HEK293 (cell line): ENCODE measurements around the gene GLRA1.
A peak's percentile ranks its signal among the peaks of the same experiment; 100 is the strongest.

Source experiments
- ELK4 ChIP-seq: IDR thresholded peaks from 2 replicates; pipeline ENCODE4 v1.6.1; 2011; ENCODE audit warnings: mild to moderate bottlenecking, low read depth, low read length, borderline replicate concordance
- FEZF1 ChIP-seq: fragments of 450-650 bp; formaldehyde crosslinking; IDR thresholded peaks from 2 replicates; pipeline ENCODE4 v1.5.1; 2016; ENCODE audit warnings: missing biosample characterization, missing genetic modification characterization
- PRDM4 ChIP-seq: fragments of 450-650 bp; formaldehyde crosslinking; IDR thresholded peaks from 2 replicates; pipeline ENCODE4 v1.5.1; 2017; ENCODE audit warnings: missing biosample characterization, missing genetic modification characterization
- YY1 ChIP-seq: fragments of 450-650 bp; formaldehyde crosslinking; IDR thresholded peaks from 2 replicates; pipeline ENCODE4 v1.5.1; 2018; ENCODE audit warnings: missing biosample characterization, missing genetic modification characterization
- ZBTB48 ChIP-seq: fragments of 450-650 bp; formaldehyde crosslinking; IDR thresholded peaks from 2 replicates; pipeline ENCODE4 v1.5.1; 2016; ENCODE audit warnings: missing biosample characterization, missing genetic modification characterization
- ZBTB7A ChIP-seq: fragments of 450-650 bp; formaldehyde crosslinking; IDR thresholded peaks from 2 replicates; pipeline ENCODE4 v1.5.1; 2016; ENCODE audit warnings: low read depth, missing biosample characterization, missing genetic modification characterization
- ZNF112 ChIP-seq: fragments of 450-650 bp; formaldehyde crosslinking; IDR thresholded peaks from 2 replicates; pipeline ENCODE4 v1.5.0; 2017; ENCODE audit warnings: missing biosample characterization, missing genetic modification characterization
- ZNF121 ChIP-seq: fragments of 450-650 bp; formaldehyde crosslinking; IDR thresholded peaks from 2 replicates; pipeline ENCODE4 v1.5.1; 2016; ENCODE audit warnings: missing biosample characterization, missing genetic modification characterization
- ZNF133 ChIP-seq: fragments of 450-650 bp; formaldehyde crosslinking; IDR thresholded peaks from 2 replicates; pipeline ENCODE4 v1.5.1; 2016; ENCODE audit warnings: missing biosample characterization, missing genetic modification characterization
- ZNF157 ChIP-seq: fragments of 450-650 bp; formaldehyde crosslinking; IDR thresholded peaks from 2 replicates; pipeline ENCODE4 v1.5.1; 2016; ENCODE audit warnings: missing biosample characterization, missing genetic modification characterization
- ZNF19 ChIP-seq: fragments of 450-650 bp; formaldehyde crosslinking; IDR thresholded peaks from 2 replicates; pipeline ENCODE4; 2016; ENCODE audit warnings: missing biosample characterization, missing genetic modification characterization, low read depth
- ZNF23 ChIP-seq: fragments of 450-650 bp; formaldehyde crosslinking; IDR thresholded peaks from 2 replicates; pipeline ENCODE4 v1.5.1; 2016; ENCODE audit warnings: missing biosample characterization, missing genetic modification characterization, borderline replicate concordance
- ZNF24 ChIP-seq: fragments of 450-650 bp; formaldehyde crosslinking; IDR thresholded peaks from 2 replicates; pipeline ENCODE4 v1.5.1; 2016; ENCODE audit warnings: missing biosample characterization, missing genetic modification characterization
- ZNF248 ChIP-seq: fragments of 450-650 bp; formaldehyde crosslinking; IDR thresholded peaks from 2 replicates; pipeline ENCODE4 v1.5.1; 2017; ENCODE audit warnings: missing biosample characterization, missing genetic modification characterization
- ZNF335 ChIP-seq: fragments of 450-650 bp; formaldehyde crosslinking; conservative IDR thresholded peaks from 2 replicates; pipeline ENCODE4 v1.5.1; 2016; ENCODE audit warnings: missing biosample characterization, missing genetic modification characterization
- ZNF350 ChIP-seq: fragments of 450-650 bp; formaldehyde crosslinking; IDR thresholded peaks from 2 replicates; pipeline ENCODE4 v1.5.0; 2017; ENCODE audit warnings: missing biosample characterization, mild to moderate bottlenecking, missing genetic modification characterization
- ZNF362 ChIP-seq: fragments of 450-650 bp; formaldehyde crosslinking; IDR thresholded peaks from 2 replicates; pipeline ENCODE4 v1.5.1; 2016; ENCODE audit warnings: missing biosample characterization, missing genetic modification characterization
- ZNF48 ChIP-seq: fragments of 450-650 bp; formaldehyde crosslinking; IDR thresholded peaks from 2 replicates; pipeline ENCODE4 v1.5.1; 2016; ENCODE audit warnings: missing biosample characterization, missing genetic modification characterization
- ZNF510 ChIP-seq: fragments of 450-650 bp; formaldehyde crosslinking; IDR thresholded peaks from 2 replicates; pipeline ENCODE4 v1.5.1; 2018; ENCODE audit warnings: mild to moderate bottlenecking, missing genetic modification characterization, missing biosample characterization; ENCODE audit not compliant: insufficient replicate concordance
- ZNF513 ChIP-seq: fragments of 450-650 bp; IDR thresholded peaks from 2 replicates; pipeline ENCODE4 v1.5.1; 2018; ENCODE audit warnings: missing biosample characterization, missing genetic modification characterization
- ZNF514 ChIP-seq: fragments of 450-650 bp; formaldehyde crosslinking; IDR thresholded peaks from 2 replicates; pipeline ENCODE4 v1.5.1; 2016; ENCODE audit warnings: missing biosample characterization, missing genetic modification characterization
- ZNF660 ChIP-seq: fragments of 450-650 bp; IDR thresholded peaks from 2 replicates; pipeline ENCODE4 v1.5.1; 2018; ENCODE audit warnings: missing biosample characterization, mild to moderate bottlenecking, missing genetic modification characterization
- ZNF76 ChIP-seq: fragments of 450-650 bp; formaldehyde crosslinking; IDR thresholded peaks from 2 replicates; pipeline ENCODE4; 2016; ENCODE audit warnings: low read depth, missing biosample characterization, missing genetic modification characterization, borderline replicate concordance
- ZNF768 ChIP-seq: fragments of 450-650 bp; formaldehyde crosslinking; IDR thresholded peaks from 2 replicates; pipeline ENCODE4 v1.5.1; 2018; ENCODE audit warnings: missing biosample characterization, mild to moderate bottlenecking, missing genetic modification characterization
- ZSCAN5A ChIP-seq: fragments of 450-650 bp; formaldehyde crosslinking; IDR thresholded peaks from 2 replicates; pipeline ENCODE4 v1.5.1; 2016; ENCODE audit warnings: missing biosample characterization, missing genetic modification characterization
- ZXDB ChIP-seq: fragments of 450-650 bp; formaldehyde crosslinking; IDR thresholded peaks from 2 replicates; pipeline ENCODE4 v1.5.1; 2016; ENCODE audit warnings: missing biosample characterization, missing genetic modification characterization
- TF ChIP-seq, protein P1 (sequence below): fragments of 450-650 bp; formaldehyde crosslinking; IDR thresholded peaks from 2 replicates; pipeline ENCODE4 v1.5.1; 2016; ENCODE audit warnings: missing biosample characterization, missing genetic modification characterization
- TF ChIP-seq, protein P2 (sequence below): fragments of 450-650 bp; formaldehyde crosslinking; IDR thresholded peaks from 2 replicates; pipeline ENCODE4 v1.5.1; 2017; ENCODE audit warnings: missing biosample characterization, missing genetic modification characterization
- TF ChIP-seq, protein P3 (sequence below): fragments of 450-650 bp; formaldehyde crosslinking; IDR thresholded peaks from 2 replicates; pipeline ENCODE4 v1.5.1; 2016; ENCODE audit warnings: missing biosample characterization, missing genetic modification characterization

Gene GLRA1

DNA sequence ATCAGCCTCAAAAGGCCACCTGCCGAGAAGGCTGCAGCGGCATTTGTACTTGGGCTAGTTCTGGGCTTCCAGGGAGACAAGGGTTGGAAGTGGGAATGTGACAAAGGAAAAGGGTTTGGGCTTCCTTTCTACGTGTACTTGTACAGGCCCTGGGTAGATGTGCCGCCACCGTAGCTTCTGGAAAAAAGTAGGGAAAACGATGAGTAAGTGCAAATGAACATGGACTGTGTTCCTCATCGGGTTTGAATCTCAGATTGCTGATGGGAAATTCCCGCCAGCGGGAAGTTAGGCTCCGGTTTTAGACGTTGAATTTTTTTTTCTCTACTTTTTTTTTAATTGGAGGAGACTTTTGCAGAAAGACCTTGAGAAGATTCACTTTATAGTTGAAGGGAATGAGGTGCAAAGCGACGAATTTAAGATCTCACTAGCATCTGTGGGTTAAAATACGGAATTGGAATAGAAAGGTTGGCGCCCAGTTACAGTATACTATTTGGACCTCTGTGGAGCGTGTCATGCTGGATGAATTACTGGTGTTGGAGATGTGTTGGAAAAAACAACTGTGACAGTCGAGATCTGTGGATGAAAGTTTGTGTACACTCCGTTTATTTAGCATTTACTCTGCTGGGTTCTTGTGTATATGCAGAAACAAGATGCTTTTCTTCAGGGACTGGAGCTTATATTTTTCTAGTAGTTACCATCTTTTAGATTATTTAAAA, 151.6 kb downstream of the GLRA1 start (continued):
- peak; percentile 52 for TF ChIP-seq ZNF335 (tag by site-specific recombination)
- no peak for TF ChIP-seq ZNF19 (tag by site-specific recombination)
- no peak for TF ChIP-seq ZNF23 (tag by site-specific recombination)
- TF ChIP-seq ZNF248 (tag by site-specific recombination): no peak
- no peak for TF ChIP-seq ZBTB48 (tag by site-specific recombination)
- TF ChIP-seq, protein P1, sequence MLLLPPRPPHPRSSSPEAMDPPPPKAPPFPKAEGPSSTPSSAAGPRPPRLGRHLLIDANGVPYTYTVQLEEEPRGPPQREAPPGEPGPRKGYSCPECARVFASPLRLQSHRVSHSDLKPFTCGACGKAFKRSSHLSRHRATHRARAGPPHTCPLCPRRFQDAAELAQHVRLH: no peak
- TF ChIP-seq, protein P2, sequence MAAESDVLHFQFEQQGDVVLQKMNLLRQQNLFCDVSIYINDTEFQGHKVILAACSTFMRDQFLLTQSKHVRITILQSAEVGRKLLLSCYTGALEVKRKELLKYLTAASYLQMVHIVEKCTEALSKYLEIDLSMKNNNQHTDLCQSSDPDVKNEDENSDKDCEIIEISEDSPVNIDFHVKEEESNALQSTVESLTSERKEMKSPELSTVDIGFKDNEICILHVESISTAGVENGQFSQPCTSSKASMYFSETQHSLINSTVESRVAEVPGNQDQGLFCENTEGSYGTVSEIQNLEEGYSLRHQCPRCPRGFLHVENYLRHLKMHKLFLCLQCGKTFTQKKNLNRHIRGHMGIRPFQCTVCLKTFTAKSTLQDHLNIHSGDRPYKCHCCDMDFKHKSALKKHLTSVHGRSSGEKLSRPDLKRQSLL (tag by site-specific recombination): no peak
- no peak for TF ChIP-seq YY1
- no peak for TF ChIP-seq PRDM4 (tag by site-specific recombination)
- no peak for TF ChIP-seq ZNF513 (tag by site-specific recombination)
- TF ChIP-seq ZNF660 (tag by site-specific recombination): peak; percentile 13; the same call in 1 of the 2 replicates
- no peak for TF ChIP-seq ZNF514
- no peak for TF ChIP-seq ZNF157 (tag by site-specific recombination)
- peak; percentile 64 for TF ChIP-seq ZNF76 (tag by site-specific recombination)
- no peak for TF ChIP-seq ZNF112 (tag by site-specific recombination)
- no peak for TF ChIP-seq ZNF48 (tag by site-specific recombination)
- TF ChIP-seq ZNF24 (tag by site-specific recombination): no peak
- TF ChIP-seq FEZF1 (tag by site-specific recombination): no peak
- TF ChIP-seq ZNF768: no peak
- no peak for TF ChIP-seq ZNF133 (tag by site-specific recombination)
- peak; percentile 100 for TF ChIP-seq ZNF362 (tag by site-specific recombination)
- no peak for TF ChIP-seq ZSCAN5A (tag by site-specific recombination)
- no peak for TF ChIP-seq ELK4
- TF ChIP-seq, protein P3, sequence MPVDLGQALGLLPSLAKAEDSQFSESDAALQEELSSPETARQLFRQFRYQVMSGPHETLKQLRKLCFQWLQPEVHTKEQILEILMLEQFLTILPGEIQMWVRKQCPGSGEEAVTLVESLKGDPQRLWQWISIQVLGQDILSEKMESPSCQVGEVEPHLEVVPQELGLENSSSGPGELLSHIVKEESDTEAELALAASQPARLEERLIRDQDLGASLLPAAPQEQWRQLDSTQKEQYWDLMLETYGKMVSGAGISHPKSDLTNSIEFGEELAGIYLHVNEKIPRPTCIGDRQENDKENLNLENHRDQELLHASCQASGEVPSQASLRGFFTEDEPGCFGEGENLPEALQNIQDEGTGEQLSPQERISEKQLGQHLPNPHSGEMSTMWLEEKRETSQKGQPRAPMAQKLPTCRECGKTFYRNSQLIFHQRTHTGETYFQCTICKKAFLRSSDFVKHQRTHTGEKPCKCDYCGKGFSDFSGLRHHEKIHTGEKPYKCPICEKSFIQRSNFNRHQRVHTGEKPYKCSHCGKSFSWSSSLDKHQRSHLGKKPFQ (tag by site-specific recombination): no peak
- no peak for TF ChIP-seq ZNF510 (tag by site-specific recombination)
- no peak for TF ChIP-seq ZNF121
- no peak for TF ChIP-seq ZBTB7A (tag by site-specific recombination)
- no peak for TF ChIP-seq ZNF350 (tag by site-specific recombination)
- peak; percentile 5; the same call in 1 of the 2 replicates for TF ChIP-seq ZXDB (tag by site-specific recombination)
